Mesenchymal stem cell (in vitro differentiated cells and primary cell): ENCODE data around the gene CD47.

Source experiments
- DNase-seq: peaks from one replicate; pipeline ENCODE4 v3.0.0-alpha.2; 2013
- H2AFZ ChIP-seq: one replicate; pipeline ENCODE4 v1.6.1; 2013; ENCODE audit warnings: low read depth, mild to moderate bottlenecking, control low read depth, inconsistent platforms, low read length, moderate library complexity
- H2AK5ac ChIP-seq: 2 replicates; pipeline ENCODE4 v1.6.1; 2013; ENCODE audit warnings: low read length, moderate library complexity, mild to moderate bottlenecking, inconsistent platforms; ENCODE audit not compliant: severe bottlenecking
- H2BK120ac ChIP-seq: one replicate; pipeline ENCODE4 v1.6.1; 2013; ENCODE audit warnings: low read depth, mild to moderate bottlenecking, inconsistent platforms, low read length, moderate library complexity
- H2BK12ac ChIP-seq, 2 experiments: one replicate each; pipeline ENCODE4 v1.6.1; 2013; ENCODE audit warnings: inconsistent platforms in 2 of 2, low read length in 2 of 2, mild to moderate bottlenecking in 2 of 2, moderate library complexity in 2 of 2, control low read depth in 1 of 2
- H2BK15ac ChIP-seq: one replicate; pipeline ENCODE4 v1.6.1; 2013; ENCODE audit warnings: mild to moderate bottlenecking, low read depth, inconsistent platforms; ENCODE audit not compliant: poor library complexity, severe bottlenecking
- H2BK5ac ChIP-seq: 2 replicates; pipeline ENCODE4 v1.6.1; 2013; ENCODE audit warnings: low read depth, mild to moderate bottlenecking, low read length, control low read depth, inconsistent platforms; ENCODE audit not compliant: poor library complexity, severe bottlenecking
- H3K14ac ChIP-seq, 2 experiments: one replicate each; pipeline ENCODE4 v1.6.1; 2013; ENCODE audit warnings: inconsistent platforms in 2 of 2, low read length in 2 of 2, control low read depth in 1 of 2, mild to moderate bottlenecking in 1 of 2, moderate library complexity in 1 of 2
- H3K18ac ChIP-seq, 2 experiments: one replicate each; pipeline ENCODE4 v1.6.1; 2013; ENCODE audit warnings: inconsistent platforms in 2 of 2, low read length in 2 of 2, control low read depth in 1 of 2, low read depth in 1 of 2, mild to moderate bottlenecking in 1 of 2
- H3K23ac ChIP-seq, 2 experiments: one replicate each; pipeline ENCODE4 v1.6.1; 2013; ENCODE audit warnings: inconsistent platforms in 2 of 2, low read length in 2 of 2, mild to moderate bottlenecking in 2 of 2, moderate library complexity in 2 of 2, control low read depth in 1 of 2
- H3K27ac ChIP-seq: 2 replicates; pipeline ENCODE4 v1.5.1; 2013; ENCODE audit warnings: mild to moderate bottlenecking, moderate library complexity, low read length, control low read depth, inconsistent platforms; ENCODE audit not compliant: poor library complexity, severe bottlenecking
- H3K27me3 ChIP-seq, 2 experiments: 2 replicates each; pipeline versions ENCODE4 v1.6.1 to v1.7.0; 2013; ENCODE audit warnings: low read length in 2 of 2, mild to moderate bottlenecking in 2 of 2, moderate library complexity in 2 of 2, control low read depth in 1 of 2, inconsistent platforms in 1 of 2; ENCODE audit not compliant: control insufficient read depth in 1 of 2, insufficient read depth in 1 of 2
- H3K36me3 ChIP-seq, 2 experiments: 2 replicates each; pipeline versions ENCODE4 v1.6.1 to v1.7.0; 2013; ENCODE audit warnings: low read length in 2 of 2, control low read depth in 1 of 2, inconsistent platforms in 1 of 2, low read depth in 1 of 2, mild to moderate bottlenecking in 1 of 2; ENCODE audit not compliant: insufficient read depth in 2 of 2, control insufficient read depth in 1 of 2
- H3K4ac ChIP-seq, 2 experiments: one replicate each; pipeline ENCODE4 v1.6.1; 2013; ENCODE audit warnings: inconsistent platforms in 2 of 2, low read length in 2 of 2, mild to moderate bottlenecking in 2 of 2, moderate library complexity in 2 of 2, control low read depth in 1 of 2, low read depth in 1 of 2
- H3K4me1 ChIP-seq: 2 replicates; pipeline ENCODE4 v1.6.1; 2013; ENCODE audit warnings: low read depth, low read length, control low read depth; ENCODE audit not compliant: control insufficient read depth, insufficient read depth
- H3K4me2 ChIP-seq: 2 replicates; pipeline ENCODE4 v1.6.1; 2013; ENCODE audit warnings: low read length, mild to moderate bottlenecking, inconsistent platforms; ENCODE audit not compliant: poor library complexity, severe bottlenecking
- H3K4me3 ChIP-seq, 2 experiments: 2 replicates each; pipeline versions ENCODE4 v1.5.1 to v1.7.0; 2013; ENCODE audit warnings: low read length in 2 of 2, mild to moderate bottlenecking in 2 of 2, control low read depth in 1 of 2, low read depth in 1 of 2; ENCODE audit not compliant: insufficient read depth in 1 of 2
- H3K79me1 ChIP-seq: replicated peaks from 2 replicates; pipeline ENCODE4 v1.6.1; 2013; ENCODE audit warnings: mild to moderate bottlenecking, control low read depth, low read length, inconsistent platforms; ENCODE audit not compliant: poor library complexity, severe bottlenecking
- H3K9ac ChIP-seq: 2 replicates; pipeline ENCODE4 v1.7.0; 2013; ENCODE audit warnings: mild to moderate bottlenecking, low read length, moderate library complexity
- H3K9me3 ChIP-seq: 2 replicates; pipeline ENCODE4 v1.7.0; 2013; ENCODE audit warnings: mild to moderate bottlenecking, low read length; ENCODE audit not compliant: control insufficient read depth
- H4K8ac ChIP-seq: one replicate; pipeline ENCODE4 v1.6.1; 2013; ENCODE audit warnings: inconsistent platforms, mild to moderate bottlenecking, low read length, moderate library complexity
- H4K91ac ChIP-seq: one replicate; pipeline ENCODE4 v1.6.1; 2013; ENCODE audit warnings: mild to moderate bottlenecking, low read length, inconsistent platforms
- WGBS: methylation state at CpG from one replicate; pipeline ENCODE4 v1.1.7; 2013; ENCODE audit warnings: mixed read lengths; 5-methylcytosine and 5-hydroxymethylcytosine counted together

Gene CD47

GRCh38 chr3:108029466-108029865 lies 61.4 kb downstream of the CD47 start:
- Histone ChIP-seq H2AK5ac (no peak overlapping the region), H2BK120ac (no peak overlapping the region), H3K9me3 (no peaks in the 10 kb centered on the region), H2BK5ac (no peak overlapping the region), H3K23ac (no peak overlapping the region), H2BK12ac (no peak overlapping the region), H3K4ac (no peak overlapping the region), H3K79me1 (no peaks in the 10 kb centered on the region), H3K4me2 (no peak overlapping the region), H3K9ac (no peak overlapping the region), H3K4me3 (no peak overlapping the region), H3K14ac (no peak overlapping the region), H4K8ac (no peak overlapping the region), H4K91ac (no peak overlapping the region), H2BK15ac (no peak overlapping the region), H2AFZ (no peak overlapping the region), H3K4me1 (no peaks in the 10 kb centered on the region), H3K36me3 (no peaks in the 10 kb centered on the region), H3K18ac (no peak overlapping the region), H3K27ac (no peak overlapping the region), H3K27me3 (no peaks in the 10 kb centered on the region)
- DNase-seq, result no peak
- 83% methylated on average over 1 of the region's 1 CpG for WGBS

GRCh38 chr3:108028896-108029295 lies 61.9 kb downstream of the CD47 start:
- Histone ChIP-seq H3K14ac (no peak overlapping the region), H3K4ac (no peak overlapping the region), H3K23ac (no peak overlapping the region), H3K9ac (no peak overlapping the region), H3K4me3 (no peak overlapping the region), H2BK120ac (no peak overlapping the region), H2BK15ac (no peak overlapping the region), H3K18ac (no peak overlapping the region), H4K8ac (no peak overlapping the region), H2BK12ac (no peak overlapping the region), H4K91ac (no peak overlapping the region), H2AK5ac (no peak overlapping the region), H3K4me2 (no peak overlapping the region), H2BK5ac (no peak overlapping the region), H3K4me1 (no peaks in the 10 kb centered on the region), H2AFZ (no peak overlapping the region), H3K9me3 (no peaks in the 10 kb centered on the region), H3K79me1 (no peaks in the 10 kb centered on the region), H3K36me3 (no peaks in the 10 kb centered on the region), H3K27me3 (no peaks in the 10 kb centered on the region), H3K27ac (no peak overlapping the region)
- 100% methylated on average over 2 of the region's 2 CpGs for WGBS
- no peak for DNase-seq

GRCh38 chr3:108025177-108025576 lies 65.7 kb downstream of the CD47 start:
- no peaks in the 10 kb centered on the region for H3K36me3 ChIP-seq
- H3K14ac ChIP-seq, result no peak overlapping the region
- H2BK5ac ChIP-seq, result no peak overlapping the region
- no peaks in the 10 kb centered on the region for H3K27me3 ChIP-seq
- H2BK12ac ChIP-seq, result no peak overlapping the region
- H3K4ac ChIP-seq, result no peak overlapping the region
- no peak overlapping the region for H3K9ac ChIP-seq
- H3K4me1 ChIP-seq, result peaks cover 2% of the 10 kb centered on the region
- H4K8ac ChIP-seq, result no peak overlapping the region
- no peak for DNase-seq
- H3K9me3 ChIP-seq, result no peaks in the 10 kb centered on the region
- 93% methylated on average over 3 of the region's 3 CpGs for WGBS
- H3K27ac ChIP-seq, result no peak overlapping the region
- H2AFZ ChIP-seq, result no peak overlapping the region
- H2BK15ac ChIP-seq, result no peak overlapping the region
- no peak overlapping the region for H3K18ac ChIP-seq
- H3K4me2 ChIP-seq, result no peak overlapping the region
- no peak overlapping the region for H3K4me3 ChIP-seq
- H4K91ac ChIP-seq, result no peak overlapping the region
- no peaks in the 10 kb centered on the region for H3K79me1 ChIP-seq
- no peak overlapping the region for H2BK120ac ChIP-seq
- H3K23ac ChIP-seq, result no peak overlapping the region
- no peak overlapping the region for H2AK5ac ChIP-seq

GRCh38 chr3:108024146-108024850 lies 66.5 kb downstream of the CD47 start:
- no peak overlapping the region for H3K9ac ChIP-seq
- H2BK5ac ChIP-seq, result no peak overlapping the region
- no peak overlapping the region for H3K4me2 ChIP-seq
- H3K18ac ChIP-seq, result peak overlapping the region in 1 of 2 experiments; percentile 1
- no peak overlapping the region for H3K4me3 ChIP-seq
- peak overlapping the region; percentile 37 for H2AFZ ChIP-seq
- no peaks in the 10 kb centered on the region for H3K9me3 ChIP-seq
- no peak overlapping the region for H2BK15ac ChIP-seq
- H3K23ac ChIP-seq, result no peak overlapping the region
- H4K8ac ChIP-seq, result no peak overlapping the region
- no peak overlapping the region for H2AK5ac ChIP-seq
- H2BK12ac ChIP-seq, result no peak overlapping the region
- no peak overlapping the region for H4K91ac ChIP-seq
- H2BK120ac ChIP-seq, result no peak overlapping the region
- H3K4me1 ChIP-seq, result peaks cover 2% of the 10 kb centered on the region
- no peak for DNase-seq
- no peak overlapping the region for H3K14ac ChIP-seq
- H3K27ac ChIP-seq, result no peak overlapping the region
- WGBS, result 96% methylated on average over 5 of the region's 6 CpGs
- H3K79me1 ChIP-seq, result no peaks in the 10 kb centered on the region
- H3K4ac ChIP-seq, result no peak overlapping the region
- H3K36me3 ChIP-seq, result no peaks in the 10 kb centered on the region
- peaks cover 0 to 2% of the 10 kb centered on the region in 2 experiments for H3K27me3 ChIP-seq
